Activated T-helper 2 cell treated with anti-CD3 and anti-CD28 coated beads, Interferon-gamma antibody, Interleukin-2, Interleukin-4, amounts not matched to agents 10 μg/mL and 5 μg/mL and 100 μg/mL, durations not matched to agents 14 hours and 24 hours and 36 hours (primary cell): Measurements from ENCODE around the gene TCF4. TPM values are rescaled to one million over a fixed set of nuclear protein-coding genes. Genes with fewer than 3 reads are reported as not detected.

Source experiments
- DNase-seq: peaks from one replicate; pipeline ENCODE4 v3.0.0; 2021; ENCODE audit warnings: low spot score
- H3K27ac Mint-ChIP-seq: one replicate; pipeline ENCODE4 v1.8.0; 2021; ENCODE audit warnings: mixed read lengths
- H3K27me3 Mint-ChIP-seq: one replicate; pipeline ENCODE4 v1.8.0; 2021; ENCODE audit warnings: low read depth, mixed read lengths
- H3K36me3 Mint-ChIP-seq: one replicate; pipeline ENCODE4 v1.8.0; 2021; ENCODE audit warnings: low read depth, mixed read lengths
- H3K4me1 Mint-ChIP-seq: one replicate; pipeline ENCODE4 v1.8.0; 2021; ENCODE audit warnings: low read depth, mixed read lengths
- H3K4me3 Mint-ChIP-seq: one replicate; pipeline ENCODE4 v1.8.0; 2021; ENCODE audit warnings: low read depth, mild to moderate bottlenecking, moderate library complexity, mixed read lengths
- H3K9me3 Mint-ChIP-seq: one replicate; pipeline ENCODE4 v1.8.0; 2021; ENCODE audit warnings: mixed read lengths
- intact Hi-C: fragments of 100-400 bp; cut with micrococcal nuclease; formaldehyde crosslinking; loops from one replicate; pipeline ENCODE4 v1.15.1; 2023
- total RNA-seq: library from RNA; stranded (reverse); gene quantifications from 2 replicates; pipeline ENCODE4 v1.2.3, GENCODE V29; 2022

The TCF4 gene
- total RNA-seq, 1 donor from 2014 or later, result 5.5 TPM

DNA sequence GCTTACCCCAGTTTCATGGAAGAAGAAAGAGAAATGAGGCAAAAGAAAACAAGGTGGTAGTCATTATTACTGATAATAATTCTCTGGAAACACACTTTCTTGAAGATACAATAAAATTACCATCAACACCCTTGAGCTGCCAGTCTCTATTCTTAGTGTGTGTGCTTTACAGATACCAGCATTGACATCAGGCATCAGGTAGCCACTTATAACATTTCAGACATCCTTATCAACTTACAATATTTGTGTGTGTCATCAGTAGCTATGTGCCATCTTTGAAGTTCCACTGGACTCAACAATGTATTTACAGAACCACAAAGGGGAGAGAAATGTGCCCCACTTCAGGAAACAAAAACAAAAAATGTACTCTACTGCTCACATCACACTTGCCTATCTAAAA lies 62.1 kb downstream of the TCF4 start:
- DNase-seq, result no peak
- intact Hi-C loops, result no loop called here
- Mint-ChIP-seq H3K36me3 (no peaks in the 10 kb centered on the region), H3K9me3 (no peaks in the 10 kb centered on the region), H3K27ac (no peak overlapping the region), H3K4me1 (no peaks in the 10 kb centered on the region), H3K4me3 (no peak overlapping the region), H3K27me3 (peaks cover 1% of the 10 kb centered on the region)

DNA sequence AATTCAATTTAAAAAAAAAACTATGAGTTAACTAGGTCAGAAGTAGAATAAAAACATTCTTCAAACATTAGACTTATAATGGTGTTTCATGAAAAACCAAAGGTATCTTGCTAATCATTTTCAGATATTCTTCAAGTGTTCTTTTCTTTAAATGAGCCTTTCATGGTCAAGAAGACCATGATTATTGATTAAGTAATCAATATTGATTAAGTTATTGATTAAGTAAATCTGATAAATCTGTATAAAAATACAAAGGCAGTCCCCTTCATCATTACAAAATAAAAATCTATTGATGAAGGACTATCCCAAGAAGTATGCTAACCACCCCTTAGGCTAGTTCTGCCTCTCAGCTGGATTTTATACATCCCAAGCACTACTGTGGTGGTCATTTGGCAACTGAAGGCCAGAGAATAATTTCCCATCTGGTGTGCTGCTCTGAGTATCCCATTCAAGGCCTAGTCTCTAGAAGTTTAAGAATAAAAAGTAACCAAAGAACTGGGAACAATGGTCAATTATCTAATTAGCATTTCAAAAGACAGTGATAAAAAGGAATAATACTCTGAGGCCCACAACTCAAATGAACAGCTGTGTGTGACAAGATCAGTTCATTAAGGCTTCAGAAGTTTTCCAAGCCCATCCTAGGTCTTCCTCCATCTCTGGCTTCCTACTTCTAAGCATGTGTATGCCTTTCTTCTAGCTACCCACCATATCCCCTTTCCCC lies 63.5 kb downstream of the TCF4 start:
- H3K9me3 Mint-ChIP-seq, result no peaks in the 10 kb centered on the region
- DNase-seq, result no peak
- H3K27ac Mint-ChIP-seq, result no peak overlapping the region
- no peaks in the 10 kb centered on the region for H3K4me1 Mint-ChIP-seq
- H3K4me3 Mint-ChIP-seq, result no peak overlapping the region
- intact Hi-C loops, result no loop called here
- peaks cover 1% of the 10 kb centered on the region for H3K27me3 Mint-ChIP-seq
- H3K36me3 Mint-ChIP-seq, result no peaks in the 10 kb centered on the region

GRCh38 chr18:55523001-55523400 lies 65.0 kb downstream of the TCF4 start:
- intact Hi-C loops, result loop anchor here (2.0 kb wide), 1 partner anchor 108 kb away; no protein-coding TSS in a partner anchor
- no peak for DNase-seq

GRCh38 chr18:55522011-55522410 lies 66.0 kb downstream of the TCF4 start:
- Mint-ChIP-seq H3K4me1 (no peaks in the 10 kb centered on the region), H3K36me3 (no peaks in the 10 kb centered on the region), H3K27ac (no peak overlapping the region), H3K27me3 (peaks cover 1% of the 10 kb centered on the region), H3K9me3 (no peaks in the 10 kb centered on the region), H3K4me3 (no peak overlapping the region)
- intact Hi-C loops, result loop anchor here (2.0 kb wide), 1 partner anchor 107 kb away; no protein-coding TSS in a partner anchor
- no peak for DNase-seq

More at GRCh38 chr18:55523001-55523400, 65.0 kb downstream of the TCF4 start:
- no peak overlapping the region for H3K4me3 Mint-ChIP-seq
- H3K4me1 Mint-ChIP-seq, result no peaks in the 10 kb centered on the region
- H3K27me3 Mint-ChIP-seq, result peaks cover 1% of the 10 kb centered on the region
- H3K9me3 Mint-ChIP-seq, result no peaks in the 10 kb centered on the region
- H3K36me3 Mint-ChIP-seq, result no peaks in the 10 kb centered on the region
- H3K27ac Mint-ChIP-seq, result no peak overlapping the region

- Mint-ChIP-seq H3K27ac (no peak overlapping the region), H3K36me3 (no peaks in the 10 kb centered on the region), H3K9me3 (no peaks in the 10 kb centered on the region), H3K4me3 (no peak overlapping the region), H3K27me3 (peaks cover 1% of the 10 kb centered on the region), H3K4me1 (no peaks in the 10 kb centered on the region)
- intact Hi-C loops, result no loop called here
- no peak for DNase-seq
These were observed 70.9 kb downstream of the TCF4 start for GRCh38 chr18:55517055-55517454.

GRCh38 chr18:55515941-55516710 lies 71.9 kb downstream of the TCF4 start:
- Mint-ChIP-seq H3K36me3 (no peaks in the 10 kb centered on the region), H3K4me1 (no peaks in the 10 kb centered on the region), H3K9me3 (no peaks in the 10 kb centered on the region), H3K4me3 (no peak overlapping the region), H3K27ac (no peak overlapping the region), H3K27me3 (no peaks in the 10 kb centered on the region)
- intact Hi-C loops, result no loop called here
- DNase-seq, result no peak

GRCh38 chr18:55515214-55515613 lies 72.8 kb downstream of the TCF4 start:
- Mint-ChIP-seq H3K27me3 (no peaks in the 10 kb centered on the region), H3K36me3 (no peaks in the 10 kb centered on the region), H3K9me3 (no peaks in the 10 kb centered on the region), H3K27ac (no peak overlapping the region), H3K4me1 (peaks cover 1% of the 10 kb centered on the region), H3K4me3 (no peak overlapping the region)
- no peak for DNase-seq
- intact Hi-C loops, result no loop called here

GRCh38 chr18:55513161-55513560 lies 74.8 kb downstream of the TCF4 start:
- intact Hi-C loops, result no loop called here
- Mint-ChIP-seq H3K27ac (no peak overlapping the region), H3K36me3 (no peaks in the 10 kb centered on the region)

GRCh38 chr18:55511277-55511676 lies 76.7 kb downstream of the TCF4 start:
- H3K36me3 Mint-ChIP-seq, result no peaks in the 10 kb centered on the region
- intact Hi-C loops, result no loop called here
- no peak overlapping the region for H3K4me3 Mint-ChIP-seq
- peaks cover 8% of the 10 kb centered on the region for H3K4me1 Mint-ChIP-seq
- no peaks in the 10 kb centered on the region for H3K27me3 Mint-ChIP-seq
- H3K27ac Mint-ChIP-seq, result no peak overlapping the region
- no peaks in the 10 kb centered on the region for H3K9me3 Mint-ChIP-seq
- DNase-seq, result no peak

More at GRCh38 chr18:55513161-55513560, 74.8 kb downstream of the TCF4 start:
- no peaks in the 10 kb centered on the region for H3K9me3 Mint-ChIP-seq
- no peaks in the 10 kb centered on the region for H3K27me3 Mint-ChIP-seq
- peaks cover 8% of the 10 kb centered on the region for H3K4me1 Mint-ChIP-seq
- DNase-seq, result no peak
- no peak overlapping the region for H3K4me3 Mint-ChIP-seq

- H3K4me3 Mint-ChIP-seq, result no peak overlapping the region
- peaks cover 8% of the 10 kb centered on the region for H3K4me1 Mint-ChIP-seq
- no peaks in the 10 kb centered on the region for H3K9me3 Mint-ChIP-seq
- no peak for DNase-seq
- intact Hi-C loops, result no loop called here
- H3K27me3 Mint-ChIP-seq, result no peaks in the 10 kb centered on the region
- no peak overlapping the region for H3K27ac Mint-ChIP-seq
- H3K36me3 Mint-ChIP-seq, result no peaks in the 10 kb centered on the region
These were observed 77.2 kb downstream of the TCF4 start for GRCh38 chr18:55510809-55511208.

DNA sequence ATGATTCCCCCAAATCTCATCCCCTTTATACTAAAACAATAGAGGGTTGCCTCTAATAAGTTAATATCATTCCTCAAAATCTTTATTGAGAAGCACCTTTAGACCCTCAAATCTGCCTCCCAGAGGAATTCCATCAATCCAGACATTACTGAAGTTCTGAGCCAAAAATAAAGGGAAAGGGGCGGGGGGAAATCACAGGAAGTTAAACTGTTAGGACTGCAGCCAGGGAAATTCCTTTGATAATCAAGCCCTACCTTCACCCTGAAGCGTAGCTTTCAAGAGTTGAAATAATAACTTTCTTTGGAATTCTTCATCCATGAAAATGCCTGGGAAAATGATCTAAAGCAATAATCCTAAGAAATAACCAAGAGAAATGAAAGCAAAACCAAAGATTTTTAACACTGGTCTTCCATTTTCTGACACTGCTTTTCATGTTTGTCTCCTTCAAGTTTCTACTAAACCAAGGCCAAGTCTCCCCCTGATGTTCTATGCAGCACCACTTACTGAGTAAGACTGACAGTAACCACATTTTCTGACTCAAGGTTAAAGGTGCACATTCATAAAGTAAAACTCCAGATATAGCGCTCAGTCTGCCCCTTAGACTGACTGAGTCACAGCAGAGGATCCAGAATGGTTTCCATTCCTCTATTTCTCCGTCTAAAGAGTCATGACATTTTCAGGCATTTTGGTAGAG lies 78.2 kb downstream of the TCF4 start:
- intact Hi-C loops, result no loop called here
- peaks cover 8% of the 10 kb centered on the region for H3K4me1 Mint-ChIP-seq

GRCh38 chr18:55508651-55509050 lies 79.3 kb downstream of the TCF4 start:
- Mint-ChIP-seq H3K4me3 (no peak overlapping the region), H3K9me3 (no peaks in the 10 kb centered on the region), H3K27me3 (peaks cover 3% of the 10 kb centered on the region), H3K36me3 (no peaks in the 10 kb centered on the region), H3K27ac (no peak overlapping the region), H3K4me1 (peaks cover 8% of the 10 kb centered on the region)
- intact Hi-C loops, result no loop called here
- DNase-seq, result no peak

More for the DNA sequence above, 78.2 kb downstream of the TCF4 start:
- Mint-ChIP-seq H3K27me3 (peaks cover under 1% of the 10 kb centered on the region), H3K4me3 (no peak overlapping the region), H3K36me3 (no peaks in the 10 kb centered on the region), H3K27ac (no peak overlapping the region), H3K9me3 (no peaks in the 10 kb centered on the region)
- DNase-seq, result no peak

DNA sequence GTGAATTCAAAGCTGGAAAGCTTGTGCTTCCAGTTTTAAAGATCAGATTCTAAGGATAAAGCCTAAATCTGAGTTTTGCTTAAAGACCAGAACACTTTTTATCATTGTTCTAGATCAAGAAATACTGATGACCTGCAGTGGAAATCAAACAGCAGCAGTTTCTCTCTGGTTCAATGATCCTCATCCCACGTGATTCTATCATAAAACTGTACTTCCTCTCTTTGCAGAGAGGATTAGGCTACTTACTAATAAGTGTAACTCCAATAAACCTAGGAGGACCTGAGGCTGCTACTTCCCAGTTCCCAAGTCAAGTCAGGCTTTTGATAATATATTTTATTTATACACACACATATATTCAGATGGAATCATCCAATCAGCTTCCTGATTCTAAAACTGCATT lies 81.9 kb downstream of the TCF4 start:
- DNase-seq, result no peak
- H3K36me3 Mint-ChIP-seq, result no peaks in the 10 kb centered on the region
- H3K9me3 Mint-ChIP-seq, result no peaks in the 10 kb centered on the region
- peaks cover 8% of the 10 kb centered on the region for H3K27me3 Mint-ChIP-seq
- intact Hi-C loops, result no loop called here
- H3K27ac Mint-ChIP-seq, result no peak overlapping the region
- H3K4me1 Mint-ChIP-seq, result peaks cover 14% of the 10 kb centered on the region
- no peak overlapping the region for H3K4me3 Mint-ChIP-seq
